IPS-18c (cell line): ENCODE results near the gene RERE.

Source experiments
- H3K4me3 ChIP-seq: 2 replicates; pipeline ENCODE4 v1.7.0; 2013; ENCODE audit warnings: low read depth, mild to moderate bottlenecking, low read length, moderate library complexity; ENCODE audit not compliant: insufficient read depth
- H3K9me3 ChIP-seq: one replicate; pipeline ENCODE4 v1.6.1; 2013; ENCODE audit warnings: mild to moderate bottlenecking, low read length, moderate library complexity; ENCODE audit not compliant: control insufficient read depth, insufficient read depth

The RERE gene

DNA sequence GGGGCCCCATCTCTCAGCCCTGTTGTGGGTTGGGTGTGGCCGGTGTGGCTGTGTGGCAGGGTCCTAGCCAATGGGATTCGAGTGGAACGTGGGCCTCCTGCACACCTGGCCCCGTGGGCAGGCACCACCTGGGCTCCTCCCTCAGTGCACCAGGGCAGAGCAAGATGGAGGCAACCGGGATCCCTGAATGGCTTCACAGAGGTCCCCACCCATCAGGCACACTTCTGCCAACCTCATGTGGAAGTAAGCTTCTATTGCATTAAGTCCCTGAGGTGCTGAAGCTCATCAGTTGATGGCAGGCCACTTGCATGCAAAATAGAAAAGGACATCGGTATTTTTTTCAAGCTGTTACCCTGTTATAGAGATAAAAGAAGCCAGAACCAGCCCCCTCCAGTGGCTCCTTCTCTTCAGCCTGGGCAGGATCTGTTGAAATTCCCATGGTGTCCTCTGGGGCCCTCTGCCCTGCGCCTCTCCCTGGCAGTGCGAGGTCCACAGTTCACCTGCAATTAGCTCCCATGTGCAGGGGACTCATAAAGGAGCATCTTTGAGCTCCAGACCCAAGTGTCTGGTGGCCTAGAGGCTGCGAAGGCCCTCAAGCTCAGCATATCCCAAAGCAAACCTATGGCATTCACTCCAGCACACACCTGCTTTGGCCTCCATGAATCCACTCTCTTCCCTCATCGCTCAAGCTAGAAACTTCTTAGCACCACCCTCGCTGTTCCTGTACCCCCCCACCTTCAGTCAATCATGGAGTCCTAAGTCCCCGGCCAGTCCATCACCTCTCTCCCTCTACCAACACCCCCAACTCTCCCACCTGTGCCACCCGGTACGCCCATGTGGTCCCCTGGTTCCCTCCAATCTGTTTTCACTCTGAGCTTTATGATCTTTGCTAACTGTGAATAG lies 501.6 kb downstream of the RERE start:
- H3K4me3 ChIP-seq = no peak overlapping the region

DNA sequence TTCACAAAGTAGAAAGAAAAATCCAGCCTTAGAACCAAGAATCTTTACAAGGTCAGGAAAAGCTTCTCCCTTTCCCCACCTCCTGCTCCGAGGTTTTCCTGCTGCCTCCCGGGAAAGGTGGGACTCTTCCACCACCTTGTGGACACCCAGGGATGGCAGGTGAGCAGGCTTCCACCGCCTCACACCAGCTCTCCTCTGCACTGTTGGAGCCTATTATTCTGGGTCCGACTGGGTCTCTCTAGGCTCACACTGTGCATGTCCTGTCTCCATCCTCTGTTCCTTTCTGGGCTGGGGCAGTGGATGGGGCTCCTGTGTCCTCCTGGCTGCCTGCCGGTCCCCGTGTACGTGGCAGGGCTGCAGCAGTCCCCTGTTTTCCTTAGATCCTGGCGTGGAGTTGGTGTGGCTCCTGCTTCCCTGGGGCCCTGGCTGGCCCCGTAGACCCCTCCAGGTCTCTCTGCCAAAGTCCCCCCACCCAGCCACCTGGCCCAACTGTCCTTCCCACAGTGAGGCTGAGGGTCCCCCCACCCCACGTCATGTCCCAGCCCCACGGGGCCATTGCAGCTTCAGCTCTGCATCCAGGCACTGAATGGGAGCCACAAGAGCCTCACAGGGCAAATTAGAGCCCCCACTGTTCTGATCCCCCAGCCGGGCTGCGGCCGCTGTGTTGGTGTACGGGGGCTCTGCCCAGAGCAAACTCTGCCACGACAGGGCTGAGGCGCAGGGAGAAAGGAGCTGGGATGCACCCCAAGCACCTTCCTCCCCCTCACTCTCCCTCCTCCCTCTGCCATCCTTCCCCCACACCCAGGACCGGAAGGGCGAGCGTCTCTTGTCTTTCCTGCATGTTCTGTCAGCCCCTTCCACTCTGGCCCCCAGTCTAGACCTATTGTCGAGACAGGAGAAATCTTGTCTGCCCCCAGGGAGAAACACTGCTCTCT lies 502.8 kb downstream of the RERE start:
- Histone ChIP-seq H3K9me3 (no peaks in the 10 kb centered on the region), H3K4me3 (no peak overlapping the region)

More for the DNA sequence above, 501.6 kb downstream of the RERE start:
- no peaks in the 10 kb centered on the region for H3K9me3 ChIP-seq

DNA sequence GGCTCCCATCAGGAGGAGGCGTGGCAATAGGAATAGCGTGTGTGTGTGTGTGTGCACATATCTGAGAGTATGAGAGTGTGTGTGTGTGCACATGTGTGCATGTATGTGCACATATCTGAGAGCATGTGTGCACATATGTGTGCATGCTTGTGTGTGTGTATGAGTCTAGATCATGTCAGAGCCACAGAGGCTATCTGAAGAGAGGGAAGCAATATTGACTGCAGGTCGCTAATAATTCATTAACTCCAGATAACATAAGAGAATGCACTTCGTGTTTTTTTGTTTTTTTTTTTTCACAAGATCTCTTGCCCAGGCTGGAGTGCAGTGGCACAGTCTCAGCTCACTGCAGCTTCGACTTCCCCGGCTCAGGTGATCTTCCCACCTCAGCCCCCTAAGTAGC lies 504.2 kb downstream of the RERE start:
- Histone ChIP-seq H3K9me3 (no peaks in the 10 kb centered on the region), H3K4me3 (no peak overlapping the region)

DNA sequence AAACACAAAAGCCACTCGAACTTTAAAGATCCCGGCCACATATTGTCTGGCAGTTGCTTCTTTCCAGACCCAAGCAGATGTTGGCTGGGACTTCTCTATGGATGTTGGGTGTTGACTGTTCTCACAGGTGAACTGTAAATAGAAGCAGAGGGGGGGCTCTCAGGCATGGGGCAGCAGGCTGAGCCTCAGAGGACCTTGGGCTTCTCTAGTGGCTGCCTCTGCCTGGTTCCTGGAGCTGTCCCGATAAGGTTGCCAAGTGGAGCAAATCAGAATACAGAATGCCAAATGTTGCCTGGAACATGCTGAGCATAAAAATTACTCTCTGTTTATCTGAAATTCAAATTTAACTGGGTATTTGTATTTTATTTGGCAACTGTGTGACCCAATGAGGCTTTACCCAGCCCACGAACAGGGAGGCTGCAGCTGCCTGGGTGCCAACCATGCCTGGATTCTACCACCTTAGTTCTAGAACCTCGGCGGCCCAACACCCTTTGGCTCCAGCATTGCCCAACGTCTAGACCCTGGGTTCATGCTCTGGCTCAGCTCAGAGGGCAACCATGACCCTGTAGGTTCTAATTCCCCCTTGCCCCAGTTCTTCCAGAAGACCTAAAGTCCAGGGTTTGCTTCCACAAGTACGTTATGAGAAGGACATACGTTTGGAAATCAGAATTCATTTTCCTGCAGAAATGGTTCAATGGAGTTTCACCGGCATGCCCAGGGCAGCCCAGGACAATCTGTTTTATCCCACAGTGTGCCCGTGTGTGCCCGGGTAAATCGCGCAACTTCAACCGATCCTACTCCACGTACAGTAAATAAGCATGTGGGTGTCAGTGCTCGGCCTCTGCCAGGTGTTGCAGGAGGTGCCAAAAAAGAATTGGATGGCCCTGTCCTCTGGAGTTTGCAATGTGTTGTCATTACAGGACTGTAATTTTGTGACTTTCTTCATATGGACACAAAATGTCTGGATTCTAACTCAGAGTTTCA lies 504.9 kb downstream of the RERE start:
- Histone ChIP-seq H3K9me3 (no peaks in the 10 kb centered on the region), H3K4me3 (no peak overlapping the region)

DNA sequence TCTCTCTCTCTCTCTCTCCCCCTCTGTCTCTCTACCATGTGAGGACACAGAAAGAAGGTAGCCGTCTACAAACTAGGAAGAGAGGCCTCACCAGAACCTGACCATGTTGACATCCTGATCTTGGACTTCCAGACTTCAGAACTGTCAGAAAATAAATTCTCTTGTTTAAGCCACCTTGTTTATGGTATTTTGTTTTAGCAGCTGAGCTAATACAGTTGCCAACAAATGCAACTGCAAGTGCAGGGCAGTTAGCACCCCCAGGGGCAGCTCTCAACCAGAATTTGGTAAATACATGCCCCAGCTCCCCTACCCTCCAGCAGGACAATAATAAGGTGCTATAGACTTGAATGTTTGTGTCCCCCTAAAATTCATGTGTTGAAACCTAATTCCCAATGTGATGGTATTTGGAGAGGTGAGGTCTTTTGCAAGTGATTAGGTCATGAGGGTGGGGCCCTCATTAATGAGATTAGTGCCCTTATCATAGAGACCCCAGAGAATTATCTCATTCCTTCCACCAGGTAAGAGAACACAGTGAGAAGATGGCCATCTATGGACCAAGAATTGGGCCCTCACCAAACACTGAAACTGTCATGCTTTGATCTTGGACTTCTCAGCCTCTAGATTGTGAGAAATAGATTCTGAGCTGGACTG lies 506.2 kb downstream of the RERE start:
- no peaks in the 10 kb centered on the region for H3K9me3 ChIP-seq

DNA sequence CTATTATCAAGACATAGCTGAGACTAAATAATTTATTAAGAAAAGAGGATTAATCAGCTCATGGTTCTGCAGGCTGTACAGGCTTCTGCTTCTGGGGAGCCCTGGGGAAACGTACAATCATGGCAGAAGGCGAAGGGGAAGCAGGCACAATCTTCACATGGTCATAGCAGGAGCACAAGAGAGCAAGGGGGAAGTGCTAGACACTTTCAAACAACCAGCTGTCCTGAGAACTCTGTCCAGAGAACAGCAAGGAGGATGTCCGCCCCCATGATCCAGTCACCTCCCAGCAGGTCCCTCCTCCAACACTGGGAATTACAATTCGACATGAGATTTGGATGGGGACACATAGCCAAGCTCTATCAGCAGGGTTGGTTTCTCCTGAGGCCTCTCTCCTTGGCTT lies 509.8 kb downstream of the RERE start:
- H3K4me3 ChIP-seq = no peak overlapping the region
- H3K9me3 ChIP-seq = no peaks in the 10 kb centered on the region

More for the DNA sequence above, 506.2 kb downstream of the RERE start:
- H3K4me3 ChIP-seq = no peak overlapping the region

DNA sequence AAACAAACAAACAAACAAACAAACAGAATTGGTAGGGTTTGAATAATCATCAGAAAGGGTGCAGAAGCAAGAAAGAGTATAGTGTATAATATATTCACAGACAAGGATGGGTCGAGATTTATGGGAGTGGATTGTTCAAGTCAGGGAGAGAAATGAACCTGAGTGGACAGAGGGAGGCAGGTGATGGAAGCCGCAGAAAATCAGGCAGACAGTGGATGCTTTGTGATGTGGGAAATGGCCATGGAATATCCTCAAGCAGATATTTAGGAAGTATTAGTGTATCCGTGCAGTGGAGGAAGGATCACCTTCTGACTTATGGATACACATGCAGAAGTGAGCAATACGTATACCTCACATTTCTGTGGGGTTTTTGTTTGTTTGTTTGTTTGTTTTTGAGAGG lies 513.6 kb downstream of the RERE start:
- no peaks in the 10 kb centered on the region for H3K9me3 ChIP-seq
- H3K4me3 ChIP-seq = no peak overlapping the region

DNA sequence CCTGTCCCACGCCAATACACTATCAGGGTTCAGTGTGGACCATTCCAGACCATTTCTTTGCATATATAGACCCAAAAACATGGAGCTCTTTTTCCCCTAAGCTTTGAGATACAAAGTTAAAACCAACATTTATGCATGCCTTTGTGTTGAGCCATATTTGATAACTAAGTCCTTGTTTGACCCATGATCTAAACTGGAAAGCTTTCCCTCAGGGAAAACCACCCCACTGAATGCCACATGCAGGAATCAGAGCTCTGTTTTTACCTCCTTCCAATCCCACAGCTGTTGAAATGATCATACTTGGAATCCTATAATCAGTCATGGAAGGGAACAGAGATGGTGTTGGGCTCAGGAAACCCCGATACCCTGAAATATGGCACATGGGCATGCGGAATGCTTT lies 514.3 kb downstream of the RERE start:
- Histone ChIP-seq H3K9me3 (no peaks in the 10 kb centered on the region), H3K4me3 (no peak overlapping the region)
